Fibroblast of mammary gland (primary cell): ENCODE data around the gene EHD4.

Experiments used
- DNase-seq: peaks from one replicate; pipeline ENCODE4 v3.0.0-alpha.2; 2010; ENCODE audit warnings: low read depth
- H3K4me3 ChIP-seq: 2 replicates; pipeline ENCODE4 v1.5.1; 2011; ENCODE audit warnings: low read depth, mild to moderate bottlenecking, low read length, moderate library complexity; ENCODE audit not compliant: control insufficient read depth
- CTCF ChIP-seq: conservative IDR thresholded peaks from 2 replicates; pipeline ENCODE4 v1.5.1; 2011; ENCODE audit warnings: low read depth, low read length, inconsistent platforms; ENCODE audit not compliant: control insufficient read depth, insufficient read depth

Gene EHD4

GRCh38 chr15:41890050-41890690 lies 82.2 kb downstream of the EHD4 start:
- H3K4me3 ChIP-seq, result no peak overlapping the region
- TF ChIP-seq CTCF, result no peak
- DNase-seq, result no peak

DNA sequence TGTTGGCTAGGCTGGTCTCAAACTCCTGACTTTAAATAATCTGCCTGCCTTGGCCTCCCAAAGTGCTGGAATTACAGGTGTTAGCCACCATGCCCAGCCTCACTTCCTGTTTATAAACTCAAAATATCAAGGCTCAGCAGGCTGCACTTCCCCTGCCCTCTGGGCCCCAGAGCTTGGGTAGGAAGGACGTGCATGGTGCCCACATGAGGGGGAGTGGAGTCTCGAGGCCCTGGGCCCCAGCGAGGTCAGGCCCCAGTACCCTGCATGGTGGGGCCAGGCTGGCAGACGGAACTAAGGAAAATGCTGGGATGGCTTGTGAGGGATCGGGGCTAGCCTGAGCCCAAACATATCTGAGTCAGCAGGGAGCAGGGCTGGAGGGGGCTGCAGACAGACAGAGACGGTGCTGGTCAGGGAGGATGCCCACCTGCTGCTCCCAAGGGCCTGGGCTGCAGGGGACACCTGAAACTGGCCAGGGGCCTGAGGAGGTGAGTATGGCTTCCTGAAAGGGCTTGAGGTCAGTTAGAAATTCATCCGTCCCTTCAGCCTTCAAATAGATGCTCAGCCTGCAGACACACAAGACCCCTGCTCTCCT lies 83.6 kb downstream of the EHD4 start:
- DNase-seq, result no peak
- no peak overlapping the region for H3K4me3 ChIP-seq
- TF ChIP-seq CTCF, result no peak

DNA sequence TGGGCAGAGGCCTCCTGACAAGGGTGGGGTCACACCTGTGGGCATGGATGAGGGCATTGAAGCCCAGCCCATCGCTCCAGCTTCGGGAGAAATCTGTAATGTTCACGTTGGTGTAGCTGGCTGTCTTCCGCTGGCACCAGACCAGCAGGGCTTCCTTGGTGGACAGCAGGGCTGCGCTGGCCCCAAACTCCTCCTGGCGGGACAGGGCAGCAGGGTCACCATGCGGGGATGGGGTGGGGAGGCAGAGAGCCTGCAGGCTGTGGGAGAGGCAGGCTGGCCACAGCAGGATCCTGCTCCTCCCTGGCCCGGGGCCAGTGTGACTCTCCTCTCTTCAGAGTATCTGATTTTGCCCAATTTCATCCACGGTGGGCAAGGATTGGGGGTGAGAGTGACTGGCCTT lies 84.5 kb downstream of the EHD4 start:
- DNase-seq, result no peak
- no peak for TF ChIP-seq CTCF
- no peak overlapping the region for H3K4me3 ChIP-seq

- no peak for DNase-seq
- no peak for TF ChIP-seq CTCF
Measured at GRCh38 chr15:41887161-41887560, 85.2 kb downstream of the EHD4 start.

GRCh38 chr15:41886741-41887140 lies 85.6 kb downstream of the EHD4 start:
- no peak for TF ChIP-seq CTCF
- H3K4me3 ChIP-seq, result no peak overlapping the region
- no peak for DNase-seq

More at GRCh38 chr15:41887161-41887560, 85.2 kb downstream of the EHD4 start:
- H3K4me3 ChIP-seq, result no peak overlapping the region

DNA sequence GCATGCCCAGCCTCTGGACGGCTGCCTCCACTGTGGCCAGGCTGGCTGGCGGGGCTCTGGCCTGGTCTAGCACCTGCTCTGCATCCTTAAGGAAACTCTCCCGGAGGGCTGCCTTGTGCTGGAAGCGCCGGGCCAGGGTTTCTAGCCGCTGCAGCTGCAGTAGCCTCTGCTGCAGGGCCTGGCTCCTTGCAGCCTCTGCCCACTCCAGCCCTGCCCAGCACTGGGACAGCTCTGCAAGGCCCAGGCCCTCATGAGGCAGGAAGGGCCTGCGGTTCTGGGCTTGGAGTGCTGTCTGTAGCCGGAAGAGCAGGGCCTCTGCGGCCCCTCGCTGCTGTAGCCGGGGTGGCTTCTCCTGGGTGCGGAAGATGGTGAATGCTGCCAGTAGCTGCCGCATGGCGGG lies 86.5 kb downstream of the EHD4 start:
- no peak overlapping the region for H3K4me3 ChIP-seq
- no peak for DNase-seq
- TF ChIP-seq CTCF, result no peak
